HG02884 (cell line): ENCODE measurements around the gene TRPC4AP.
"Not testable (repeated sequence)": the region's sequence is repeated elsewhere in the genome, so short reads cannot be mapped to it uniquely, and the experiment has no call there.

ENCODE experiments used
- ATAC-seq: cut with Tn5 transposase; IDR thresholded peaks from one replicate; pipeline ENCODE4 v1.9.1; 2021; ENCODE audit warnings: mild to moderate bottlenecking, moderate library complexity; ENCODE audit not compliant: unreplicated experiment

TRPC4AP gene

DNA sequence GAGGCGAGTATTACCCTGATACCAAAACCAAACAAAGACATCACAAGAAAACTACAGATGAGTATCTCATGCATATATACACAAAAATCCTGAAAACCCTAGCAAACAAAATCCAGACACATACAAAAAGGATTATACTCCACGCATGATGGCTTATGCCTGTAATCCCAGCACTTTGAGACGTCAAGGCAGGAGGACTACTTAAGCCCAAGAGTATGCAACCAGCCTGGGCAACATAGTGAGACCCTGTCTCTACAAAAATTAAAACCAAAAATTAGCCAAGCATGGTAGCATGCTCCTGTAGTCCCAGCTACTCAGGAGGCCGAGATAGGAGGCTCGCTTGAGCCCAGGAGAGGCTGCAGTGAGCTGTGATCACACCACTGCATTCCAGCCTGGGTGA is 32.4 kb downstream of the TRPC4AP start:
- ATAC-seq = no peak

DNA sequence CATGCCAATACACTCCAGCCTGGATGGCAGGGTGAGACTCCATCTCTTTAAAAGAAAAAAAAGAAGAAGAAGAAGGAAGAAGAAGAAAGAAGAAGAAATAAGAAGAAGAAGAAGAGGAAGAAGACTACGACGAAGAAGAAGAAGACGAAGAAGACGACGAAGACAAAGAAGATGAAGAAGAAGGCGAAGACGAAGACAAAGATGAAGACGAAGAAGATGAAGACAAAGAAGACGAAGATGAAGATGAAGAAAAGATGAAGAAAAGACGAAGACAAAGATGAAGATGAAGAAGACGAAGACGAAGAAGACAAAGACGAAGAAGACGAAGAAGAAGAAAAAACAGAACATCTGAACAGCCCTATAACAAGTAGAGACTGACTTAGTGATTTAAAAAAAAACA is 33.0 kb downstream of the TRPC4AP start:
- ATAC-seq = no peak

DNA sequence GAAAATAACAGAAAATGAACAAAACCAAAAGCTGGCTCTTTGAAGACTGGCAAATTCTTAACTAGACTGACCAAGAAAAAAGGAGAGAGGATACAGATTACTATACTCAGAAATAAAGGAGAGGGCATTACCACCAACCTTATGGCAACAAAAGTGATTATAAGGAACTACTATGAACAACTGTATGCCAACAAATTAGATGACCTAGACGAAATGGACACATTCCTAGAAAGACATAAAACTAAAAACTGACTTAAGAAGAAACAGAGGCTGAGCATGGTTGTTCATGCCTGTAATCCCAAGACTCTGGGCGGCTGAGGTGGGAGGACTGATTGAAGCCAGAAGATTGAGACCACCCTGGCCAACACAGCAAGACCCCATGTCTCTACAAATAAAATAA is 33.5 kb downstream of the TRPC4AP start:
- ATAC-seq = no peak

DNA sequence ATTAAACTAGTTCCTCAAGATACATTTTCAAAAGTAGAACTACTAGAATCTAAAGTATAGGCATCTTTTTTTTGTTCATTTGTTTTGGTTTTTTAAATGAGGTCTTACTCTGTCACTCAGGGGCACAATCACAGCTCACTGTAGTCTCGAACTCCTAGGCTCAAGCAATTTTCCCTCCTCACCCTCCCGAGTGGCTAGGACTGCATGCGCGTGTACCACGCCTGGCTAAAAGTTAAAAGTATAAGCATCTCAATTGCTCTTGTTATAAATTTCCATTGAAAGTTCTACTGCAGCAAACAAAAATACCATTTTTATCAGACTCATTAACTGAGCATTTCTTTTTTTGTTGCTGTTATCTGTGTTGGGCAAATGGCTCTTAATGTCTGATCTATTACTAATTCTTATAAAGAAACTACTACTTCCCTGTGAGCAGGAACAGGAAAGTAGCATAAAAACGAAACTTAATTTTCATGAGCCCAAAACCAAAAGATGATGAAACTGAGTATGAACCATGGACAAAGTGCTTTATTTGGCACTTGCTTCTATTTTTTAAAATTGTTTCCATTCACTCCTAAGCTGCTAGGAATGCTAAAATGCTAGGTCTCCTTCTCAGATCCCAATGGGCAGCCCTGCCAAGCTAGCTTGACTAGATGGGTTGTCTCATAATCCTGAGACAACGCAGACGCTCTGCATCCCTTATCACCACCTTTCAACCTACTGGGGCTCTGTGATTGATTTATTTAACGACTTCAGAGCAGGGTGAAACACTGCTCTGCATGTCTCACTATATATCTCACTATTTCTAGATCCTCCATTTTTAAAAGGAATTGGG is 36.9 kb downstream of the TRPC4AP start:
- no peak for ATAC-seq

DNA sequence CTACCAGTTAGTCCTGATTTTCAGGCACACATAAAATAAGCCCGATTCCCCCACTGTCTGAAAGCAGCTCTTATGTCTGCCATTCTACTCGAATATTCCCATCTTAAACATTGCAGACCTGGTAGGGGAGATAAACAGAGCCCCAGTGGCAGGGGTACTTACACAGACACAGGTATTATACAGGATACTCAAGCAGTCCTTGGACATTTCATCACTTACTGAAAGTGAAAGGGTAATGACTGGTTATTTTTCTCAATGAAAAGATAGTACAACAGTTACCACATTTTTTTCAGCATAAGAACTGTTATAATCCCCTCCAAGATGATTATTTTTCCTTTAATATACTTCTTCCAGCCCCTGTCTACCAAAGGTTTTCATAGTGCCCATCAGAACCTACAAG is 37.8 kb downstream of the TRPC4AP start:
- no peak for ATAC-seq

DNA sequence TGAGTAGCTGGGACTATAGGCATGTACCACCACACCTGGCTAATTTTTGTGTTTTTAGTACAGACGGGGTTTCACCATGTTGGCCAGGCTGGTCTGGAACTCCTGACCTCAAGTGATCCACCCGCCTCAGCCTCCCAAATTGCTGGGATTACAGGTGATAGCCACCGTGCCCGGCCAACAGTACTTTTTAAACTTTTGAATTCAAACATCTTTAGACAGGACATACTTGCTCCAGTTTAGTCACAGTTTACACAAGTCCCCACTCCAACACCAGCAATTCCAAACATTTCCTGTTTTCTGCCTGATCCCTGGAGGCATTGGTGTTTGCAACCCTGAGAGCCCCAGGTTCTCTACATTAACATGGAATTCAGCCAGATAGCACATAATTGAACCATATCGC is 40.0 kb downstream of the TRPC4AP start:
- ATAC-seq = not testable (repeated sequence)

DNA sequence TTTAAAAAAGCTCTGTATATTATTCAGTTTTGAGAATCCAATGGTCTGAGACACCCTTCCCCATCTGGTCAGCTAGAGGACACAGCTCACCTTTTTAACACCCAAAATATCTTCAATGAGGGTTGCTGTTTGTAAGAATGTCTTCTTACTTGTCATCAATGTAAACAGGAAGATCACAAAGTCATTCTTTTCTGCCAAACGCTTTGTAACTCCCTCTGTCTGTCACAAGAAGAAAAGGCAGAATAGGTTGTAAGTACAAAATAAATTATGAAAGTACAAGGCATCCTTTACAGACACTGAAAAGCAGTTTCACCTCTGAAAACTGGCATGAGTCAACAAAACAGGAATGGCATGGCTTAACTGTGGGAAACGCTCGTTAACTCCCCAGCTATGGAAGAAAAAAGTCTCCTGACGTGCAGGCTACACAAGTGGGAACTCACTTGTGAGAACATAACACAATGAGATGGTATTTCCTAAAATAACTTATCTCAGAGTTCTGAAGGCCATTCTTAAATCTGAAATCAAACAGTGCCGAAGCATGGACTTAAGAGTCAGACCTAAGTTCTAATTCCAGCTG is 42.7 kb downstream of the TRPC4AP start:
- no peak for ATAC-seq

DNA sequence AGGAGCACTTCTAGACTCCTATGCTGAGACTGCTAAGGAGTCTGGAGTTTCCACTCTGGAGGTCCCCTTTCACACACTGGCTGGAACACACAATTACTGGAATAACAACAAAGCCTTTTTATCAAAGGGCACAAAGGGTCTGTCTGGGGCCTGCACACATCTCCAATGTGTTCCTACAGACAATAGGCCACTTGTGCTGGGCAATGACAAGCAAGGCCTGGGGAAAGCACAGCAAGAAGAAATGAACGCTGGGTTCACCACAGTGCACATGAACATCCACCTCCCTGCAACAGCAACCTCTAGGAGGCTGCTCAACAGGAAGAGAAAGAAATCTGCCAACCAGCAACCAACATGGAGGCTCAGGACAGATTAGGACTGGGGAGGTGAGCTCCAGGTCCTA is 43.9 kb downstream of the TRPC4AP start:
- no peak for ATAC-seq

DNA sequence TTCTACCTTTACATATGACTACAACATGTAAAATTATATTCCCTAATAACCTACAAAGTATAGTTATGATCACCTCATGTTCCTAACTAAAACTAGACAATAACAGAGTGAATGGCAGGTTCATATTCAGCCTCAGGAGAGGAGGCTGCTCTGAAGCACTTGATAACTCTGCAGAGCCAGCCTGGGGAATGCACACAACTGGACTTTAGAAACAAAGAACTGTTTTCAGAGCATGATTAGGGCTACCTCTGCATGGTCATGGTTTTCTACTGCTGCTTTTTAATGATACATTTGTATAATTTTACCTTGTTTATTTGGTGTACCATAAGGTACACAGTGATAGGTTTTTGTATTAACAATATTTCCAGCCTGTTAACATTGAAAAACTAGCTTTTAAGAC is 50.3 kb downstream of the TRPC4AP start:
- ATAC-seq = no peak

DNA sequence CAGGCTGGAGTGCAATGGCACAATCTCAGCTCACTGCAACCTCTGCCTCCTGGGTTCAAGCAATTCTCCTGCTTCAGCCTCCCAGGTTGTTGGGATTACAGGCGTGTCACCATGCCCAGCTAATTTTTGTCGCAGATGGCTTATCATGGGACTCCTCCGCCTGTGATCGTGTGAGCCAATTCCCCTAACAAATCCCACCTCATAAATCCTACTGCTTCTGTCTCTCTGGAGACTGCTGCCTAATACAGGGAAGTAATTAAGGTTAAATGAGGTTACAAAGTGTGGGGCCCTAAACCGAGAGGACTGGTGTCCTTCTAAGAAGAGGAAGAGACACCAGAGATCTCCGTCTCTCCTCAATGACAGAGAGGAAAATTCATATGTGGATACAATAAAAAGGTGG is 52.0 kb downstream of the TRPC4AP start:
- no peak for ATAC-seq

DNA sequence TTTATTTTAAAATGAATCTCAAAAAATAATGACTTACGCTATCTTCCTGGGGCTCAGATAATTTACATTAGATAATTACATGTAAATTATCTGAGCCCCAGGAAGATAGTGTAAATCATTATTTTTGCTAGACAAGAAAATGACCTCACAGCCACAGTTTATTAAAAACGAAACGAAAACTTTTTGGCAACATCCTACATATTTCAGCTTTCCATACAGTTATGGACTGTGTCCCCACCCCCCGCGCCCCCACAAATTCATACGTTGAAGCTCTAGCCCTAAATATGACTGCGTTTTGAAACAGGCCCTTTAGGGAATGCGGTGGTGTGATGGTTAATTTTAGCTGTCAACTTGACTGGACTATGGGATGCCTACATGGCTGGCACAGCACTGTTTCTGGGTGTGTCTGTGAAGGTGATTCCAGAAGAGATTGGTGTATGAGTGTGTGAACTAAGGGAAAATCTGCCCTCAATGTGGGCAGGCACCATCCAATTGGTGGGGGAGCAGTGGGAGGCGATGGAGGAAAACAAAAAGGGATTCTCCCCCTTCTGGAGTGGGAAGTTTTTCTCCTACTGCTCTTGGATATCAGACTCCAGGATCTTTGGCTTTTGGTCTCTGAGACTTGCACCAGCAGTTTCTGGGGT is 52.6 kb downstream of the TRPC4AP start:
- no peak for ATAC-seq

DNA sequence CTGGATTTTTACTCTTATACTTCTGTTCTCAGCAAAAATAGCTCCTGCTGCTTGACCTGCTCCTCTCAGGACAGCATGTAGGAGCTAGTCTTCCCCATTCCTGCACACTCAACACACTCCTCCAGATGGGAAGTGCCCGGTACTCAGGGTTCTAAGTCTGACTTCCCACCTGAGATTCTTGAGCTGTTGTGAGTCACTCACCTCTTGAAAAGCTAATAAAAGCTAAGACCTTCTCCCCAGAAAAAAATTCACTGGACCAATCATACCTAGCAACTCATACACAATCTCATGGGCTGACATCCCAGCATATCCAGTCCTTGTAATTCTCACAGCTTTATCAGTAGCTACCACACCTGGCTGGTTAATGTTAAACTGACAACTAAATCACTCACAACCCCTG is 53.5 kb downstream of the TRPC4AP start:
- ATAC-seq = no peak

DNA sequence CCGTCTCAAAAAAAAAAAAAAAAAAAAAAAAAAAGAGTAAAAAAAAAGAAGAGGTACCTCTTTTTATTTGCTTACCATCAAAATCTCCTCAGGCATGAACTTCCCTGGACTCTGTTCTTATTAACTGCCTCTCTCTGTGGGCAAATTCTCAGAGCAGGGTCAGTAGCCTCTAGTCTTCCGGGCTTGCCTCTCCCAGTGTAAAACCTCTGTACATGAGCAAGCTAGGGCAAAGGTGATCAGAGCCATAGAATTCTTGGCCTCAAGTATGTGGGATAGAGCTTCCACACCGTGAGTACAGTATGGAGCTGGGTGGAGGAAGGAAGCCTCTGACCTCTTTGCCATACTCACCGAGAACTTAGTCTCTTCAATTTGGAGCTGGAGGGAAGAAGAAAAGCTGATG is 58.5 kb downstream of the TRPC4AP start:
- ATAC-seq = no peak

DNA sequence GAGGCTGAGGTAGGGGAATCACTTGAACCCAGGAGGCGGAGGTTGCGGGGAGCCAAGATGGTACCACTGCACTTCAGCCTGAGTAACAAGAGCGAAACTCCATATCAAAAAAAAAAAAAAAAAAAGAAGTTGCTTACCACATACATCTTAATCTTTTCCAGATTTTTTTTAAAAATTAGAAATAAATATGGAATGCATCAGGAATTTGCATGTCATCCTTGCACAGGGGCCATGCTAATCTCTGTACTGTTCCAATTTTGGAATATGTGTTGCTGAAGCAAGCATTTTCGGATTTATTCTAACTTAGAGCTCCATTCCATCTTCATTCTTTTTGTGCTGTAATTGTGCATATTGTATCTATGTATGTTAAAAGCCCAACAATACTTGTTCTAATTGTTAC is 62.5 kb downstream of the TRPC4AP start:
- ATAC-seq = no peak

DNA sequence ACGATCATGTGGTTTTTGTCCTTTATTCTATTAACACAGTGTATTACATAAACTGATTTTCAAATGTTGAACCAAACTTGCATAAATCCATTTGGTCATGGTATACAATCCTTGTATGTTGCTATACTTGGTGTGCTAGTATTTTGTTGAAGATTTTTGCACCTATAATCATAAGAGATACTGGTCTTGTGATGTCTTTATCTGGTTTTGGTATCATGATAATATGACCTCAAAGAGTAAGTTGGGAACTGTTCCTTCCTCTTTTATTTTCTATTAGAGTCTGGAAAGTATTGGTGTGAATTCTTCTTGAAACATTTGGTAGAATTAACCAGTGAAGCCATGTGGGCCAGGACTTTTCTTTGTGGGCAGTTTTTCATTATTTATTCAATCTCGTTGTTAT is 65.3 kb downstream of the TRPC4AP start:
- ATAC-seq = no peak

DNA sequence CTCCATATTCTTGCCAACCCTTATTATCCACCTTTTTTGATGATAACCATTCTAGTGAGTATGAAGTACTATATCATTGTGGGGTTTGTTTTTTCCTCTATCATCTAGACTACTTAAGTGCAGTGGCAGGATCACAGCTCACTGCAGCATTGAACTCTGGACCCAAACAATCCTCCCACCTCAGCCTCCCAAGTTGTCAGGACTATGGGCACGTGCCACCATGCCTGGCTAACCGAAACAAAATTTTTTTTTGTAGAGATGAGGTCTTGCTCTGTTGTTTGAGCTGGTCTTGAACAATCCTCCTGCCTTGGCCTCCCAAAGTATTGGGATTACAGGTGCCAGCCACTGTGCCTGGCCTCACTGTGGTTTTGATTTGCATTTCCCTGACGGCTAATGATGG is 67.5 kb downstream of the TRPC4AP start:
- no peak for ATAC-seq

DNA sequence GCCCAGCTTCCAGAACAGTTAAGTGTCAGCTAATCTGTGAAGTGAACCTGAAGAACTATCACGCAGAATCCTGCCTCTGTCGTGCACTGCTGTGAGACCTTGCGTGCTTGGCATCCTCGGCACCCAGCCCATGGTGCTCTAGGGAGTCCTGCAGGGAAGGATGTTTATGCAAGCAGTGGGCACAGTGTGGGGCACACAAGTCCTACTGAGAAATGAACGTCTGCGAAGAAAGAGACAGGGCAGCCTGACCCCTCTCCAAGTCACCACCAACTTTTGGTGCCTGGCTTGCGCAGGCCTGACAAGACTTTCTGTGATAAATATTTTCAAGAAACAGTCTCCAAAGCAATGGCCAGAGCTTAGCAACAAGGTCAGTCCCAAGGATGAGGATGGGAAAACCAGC is 69.0 kb downstream of the TRPC4AP start:
- ATAC-seq = no peak

DNA sequence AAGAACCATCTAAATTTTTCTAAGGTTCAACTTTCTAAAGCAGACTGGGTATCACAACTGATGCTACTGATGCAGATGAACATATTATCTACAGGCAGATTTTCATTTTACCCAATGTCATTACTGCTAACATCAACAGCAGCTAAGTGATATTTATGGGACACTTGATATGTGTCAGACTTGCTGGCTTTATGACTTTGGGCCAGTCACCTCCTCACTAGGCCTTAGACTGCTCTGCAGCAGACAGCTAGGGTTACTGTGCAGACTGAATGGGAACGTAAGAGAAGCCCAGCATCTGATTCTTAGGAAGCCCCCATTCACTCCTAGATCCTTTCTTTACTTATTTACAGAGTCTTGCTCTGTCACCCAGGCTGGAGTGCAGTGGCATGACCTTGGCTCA is 70.8 kb downstream of the TRPC4AP start:
- ATAC-seq = no peak

DNA sequence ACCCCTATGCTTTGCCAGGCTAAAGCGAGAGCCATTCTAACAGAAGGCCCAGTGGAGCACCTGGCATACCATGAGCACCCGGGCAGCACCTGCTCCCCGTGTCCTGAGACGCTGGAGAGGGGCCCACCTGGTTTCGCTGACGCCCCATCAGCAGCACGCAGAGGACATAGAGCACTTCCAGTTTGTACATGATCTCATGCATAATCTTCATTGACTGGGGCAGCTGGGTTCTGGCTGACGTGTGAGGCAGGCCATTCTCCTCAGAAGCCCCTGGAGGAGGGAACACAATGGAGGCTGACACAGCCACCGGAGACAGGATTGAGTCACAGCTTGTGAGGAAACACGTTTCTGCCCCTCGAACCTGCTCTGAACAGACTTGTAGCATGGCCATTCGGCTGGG is 71.5 kb downstream of the TRPC4AP start:
- no peak for ATAC-seq

DNA sequence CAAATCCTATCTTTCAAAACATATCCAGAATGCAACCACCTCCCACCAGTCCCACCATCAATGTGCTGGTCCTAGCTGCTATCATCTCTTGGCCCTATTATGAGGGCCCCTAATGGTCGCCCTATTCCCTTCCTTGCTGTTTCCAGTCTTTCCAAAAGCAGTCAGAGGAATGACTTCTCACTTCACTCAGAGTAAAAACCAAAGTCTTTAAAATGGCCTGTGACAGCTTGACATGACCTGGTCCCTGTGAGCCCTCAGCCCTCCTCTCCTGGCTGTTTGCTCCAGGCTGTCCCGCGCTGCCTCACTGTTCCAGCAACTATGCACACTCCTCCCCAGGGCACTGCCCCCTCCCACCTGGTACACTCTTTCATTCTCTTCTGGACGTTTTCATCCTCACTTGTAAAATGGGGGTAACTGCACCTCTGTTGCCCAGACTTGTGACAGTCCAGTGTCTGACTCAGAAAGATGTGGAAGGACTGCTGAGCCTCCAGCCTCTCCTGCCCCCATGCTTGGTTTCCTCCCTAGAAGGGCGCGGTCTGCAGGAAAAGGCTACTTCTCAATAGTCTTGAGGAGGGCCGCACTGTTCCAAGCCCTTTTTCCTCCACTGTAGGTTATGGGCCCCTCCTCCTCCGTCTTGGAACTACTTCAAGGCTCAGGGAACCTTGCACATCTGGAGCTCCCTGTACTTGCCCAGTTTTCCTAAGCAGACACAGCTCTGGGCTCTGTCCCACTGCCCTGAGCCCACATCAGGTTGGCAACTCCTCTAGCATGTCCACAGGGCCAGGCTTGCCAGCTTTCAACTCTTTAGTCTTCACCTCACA is 72.3 kb downstream of the TRPC4AP start:
- no peak for ATAC-seq

DNA sequence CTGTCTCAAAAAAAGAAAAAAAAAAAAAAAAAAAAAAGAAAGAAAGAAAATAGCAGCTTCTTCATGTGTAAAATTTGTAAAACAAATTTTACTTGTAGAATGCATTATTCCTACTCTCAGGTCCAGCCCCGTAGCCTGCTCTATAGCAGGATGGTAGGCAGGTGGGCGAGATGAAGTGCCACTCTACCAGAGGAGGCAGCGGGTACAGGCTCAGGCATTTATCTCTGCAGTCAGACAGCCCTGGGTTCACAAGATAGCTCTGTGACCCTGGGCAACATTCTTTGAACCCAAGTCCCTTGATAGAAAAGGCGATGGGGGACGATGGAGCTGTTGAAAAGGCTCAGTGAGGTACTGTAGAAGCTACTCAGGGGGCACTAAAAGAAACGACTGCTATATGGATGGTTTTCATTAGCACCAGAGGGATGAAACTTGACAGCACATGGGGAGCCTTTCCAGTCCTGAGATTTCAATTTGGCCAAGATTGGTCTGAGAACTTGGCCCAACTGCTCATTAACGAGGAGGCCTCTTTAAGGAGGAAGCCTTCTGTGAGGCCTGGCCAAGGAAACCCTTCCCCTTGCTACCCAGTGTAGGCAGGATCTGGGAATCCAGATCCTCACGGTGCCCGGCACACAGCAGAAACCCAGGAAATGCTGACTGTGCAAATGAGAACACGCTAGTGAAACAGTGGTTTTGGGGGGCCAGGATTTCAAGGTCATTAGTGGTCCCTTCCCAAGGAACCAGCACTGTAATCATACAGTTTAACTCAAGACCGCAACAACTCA is 73.8 kb downstream of the TRPC4AP start:
- no peak for ATAC-seq
